Activated T-cell treated with anti-CD3 and anti-CD28 coated beads for 1 hour (primary cell): ENCODE measurements around the gene DDHD1.

Source experiments
- DNase-seq: peaks from one replicate; pipeline ENCODE4 v3.0.0-alpha.2; 2020; ENCODE audit warnings: low read depth

DDHD1 gene

GRCh38 chr14:52988139-52988538 lies 165.0 kb downstream of the DDHD1 start:
- no peak for DNase-seq

GRCh38 chr14:52987514-52987913 lies 165.6 kb downstream of the DDHD1 start:
- DNase-seq: no peak

GRCh38 chr14:52987042-52987441 lies 166.1 kb downstream of the DDHD1 start:
- no peak for DNase-seq
